H1 (cell line): Measurements from ENCODE around the gene GPLD1. TPM values are rescaled to one million over a fixed set of nuclear protein-coding genes. Genes with fewer than 3 reads are reported as not detected.

ENCODE experiments used
- CTCF ChIA-PET: fragments of 300-600 bp; sonication (Branson Sonifier 250); formaldehyde crosslinking; loops from one replicate; lab custom pipeline; 2021; ENCODE audit not compliant: partially characterized antibody; lab: Charles Lee
- POLR2A ChIA-PET: fragments of 300-600 bp; sonication (Branson Sonifier 250); formaldehyde crosslinking; loops from one replicate; lab custom pipeline; 2021; ENCODE audit warnings: inconsistent platforms; ENCODE audit not compliant: partially characterized antibody; lab: Charles Lee
- DNase-seq, 2 experiments: peaks; one replicate each; pipeline versions ENCODE4 v3.0.0 to v3.0.0-alpha.2; 2010 to 2022; ENCODE audit warnings: low spot score in 2 of 2, low read depth in 1 of 2, mixed read lengths in 1 of 2
- FAIRE-seq: peaks from 2 replicates; lab custom pipeline; 2011; peaks lifted over from hg19 to GRCh38; lab: Jason Lieb, UNC
- H2AFZ ChIP-seq: 2 replicates; pipeline ENCODE4 v1.8.1; 2012; ENCODE audit warnings: low read length, inconsistent platforms
- H2AK5ac ChIP-seq: 2 replicates; pipeline ENCODE4 v1.6.1; 2013; ENCODE audit warnings: low read depth, low read length
- H2BK120ac ChIP-seq: replicated peaks from 2 replicates; pipeline ENCODE3; 2013; ENCODE audit warnings: low read depth, low read length, inconsistent platforms
- H2BK12ac ChIP-seq: 2 replicates; pipeline ENCODE4 v1.6.1; 2013; ENCODE audit warnings: low read depth, low read length
- H2BK15ac ChIP-seq: 2 replicates; pipeline ENCODE4 v1.6.1; 2013; ENCODE audit warnings: low read length
- H2BK20ac ChIP-seq: 2 replicates; pipeline ENCODE4 v1.6.1; 2013; ENCODE audit warnings: low read length
- H2BK5ac ChIP-seq: 2 replicates; pipeline ENCODE4 v1.6.1; 2013; ENCODE audit warnings: low read depth, low read length
- H3K14ac ChIP-seq: 2 replicates; pipeline ENCODE4 v1.6.1; 2013; ENCODE audit warnings: inconsistent platforms; ENCODE audit not compliant: insufficient read length
- H3K18ac ChIP-seq: 2 replicates; pipeline ENCODE4 v1.6.1; 2013; ENCODE audit warnings: low read length; ENCODE audit errors: extremely low read depth
- H3K23ac ChIP-seq: 2 replicates; pipeline ENCODE4 v1.6.1; 2013; ENCODE audit warnings: inconsistent platforms; ENCODE audit not compliant: insufficient read length
- H3K23me2 ChIP-seq: 2 replicates; pipeline ENCODE4 v1.6.1; 2013; ENCODE audit warnings: low read depth, low read length
- H3K27ac ChIP-seq: 2 replicates; pipeline ENCODE4 v1.6.1; 2011; ENCODE audit warnings: low read depth, low read length, inconsistent platforms
- H3K27me3 ChIP-seq, 4 experiments: replicated peaks in 1 of 4; 1 replicate in 1 of 4; 2 replicates in 3 of 4; pipeline versions ENCODE4 v1.6.1 to v1.8.1; 2011 to 2013; ENCODE audit warnings: low read length in 3 of 4, mild to moderate bottlenecking in 3 of 4, inconsistent platforms in 2 of 4, mixed read lengths in 2 of 4, moderate library complexity in 1 of 4; ENCODE audit not compliant: control insufficient read depth in 3 of 4, insufficient read depth in 3 of 4; ENCODE audit errors: extremely low read depth in 1 of 4
- H3K36me3 ChIP-seq, 4 experiments: 2 replicates each; pipeline versions ENCODE4 v1.6.1 to v1.8.1; 2011 to 2013; ENCODE audit warnings: mild to moderate bottlenecking in 4 of 4, low read length in 3 of 4, moderate library complexity in 2 of 4, control low read depth in 1 of 4, inconsistent platforms in 1 of 4; ENCODE audit not compliant: insufficient read depth in 4 of 4, control insufficient read depth in 2 of 4
- H3K4ac ChIP-seq: replicated peaks from 2 replicates; pipeline ENCODE3; 2013; ENCODE audit warnings: low read length, low read depth, mixed read lengths, inconsistent platforms; ENCODE audit not compliant: insufficient read length
- H3K4me1 ChIP-seq, 4 experiments: replicated peaks in 1 of 4; 1 replicate in 1 of 4; 2 replicates in 3 of 4; pipeline versions ENCODE4 v1.6.1 to v1.8.1; 2011 to 2013; ENCODE audit warnings: low read length in 3 of 4, inconsistent platforms in 2 of 4, mixed read lengths in 1 of 4; ENCODE audit not compliant: insufficient read depth in 4 of 4, control insufficient read depth in 3 of 4
- H3K4me2 ChIP-seq, 2 experiments: 2 replicates each; pipeline versions ENCODE4 v1.6.1 to v1.8.1; 2011 to 2013; ENCODE audit warnings: low read depth in 2 of 2, low read length in 2 of 2, control low read depth in 1 of 2, inconsistent platforms in 1 of 2, mild to moderate bottlenecking in 1 of 2; ENCODE audit not compliant: insufficient read depth in 1 of 2
- H3K4me3 ChIP-seq, 4 experiments: fragments of 200-600, 300-600 bp in 1 of 4; sonication (generic), shearing (Covaris generic), sonication (Bioruptor Twin) in 1 of 4; 2 replicates each; pipeline versions ENCODE4 v1.5.1 to v1.8.1; 2011 to 2016; ENCODE audit warnings: low read length in 4 of 4, low read depth in 3 of 4, control low read depth in 2 of 4, inconsistent platforms in 2 of 4, mild to moderate bottlenecking in 2 of 4, mixed read lengths in 1 of 4, moderate library complexity in 1 of 4; ENCODE audit not compliant: insufficient read depth in 2 of 4; ENCODE audit errors: extremely low read depth in 1 of 4
- H3K56ac ChIP-seq: replicated peaks from 2 replicates; pipeline ENCODE3; 2013; ENCODE audit warnings: low read depth, mild to moderate bottlenecking, mixed read lengths, low read length, inconsistent platforms; ENCODE audit not compliant: insufficient read length
- H3K79me1 ChIP-seq: 2 replicates; pipeline ENCODE4 v1.6.1; 2013; ENCODE audit warnings: low read depth, low read length, control low read depth
- H3K79me2 ChIP-seq, 2 experiments: 2 replicates each; pipeline versions ENCODE4 v1.6.1 to v1.8.1; 2012 to 2013; ENCODE audit warnings: low read length in 2 of 2, mild to moderate bottlenecking in 2 of 2, inconsistent platforms in 1 of 2; ENCODE audit not compliant: insufficient read depth in 2 of 2, control insufficient read depth in 1 of 2
- H3K9ac ChIP-seq, 4 experiments: replicated peaks in 1 of 4; 1 replicate in 1 of 4; 2 replicates in 3 of 4; pipeline versions ENCODE4 v1.6.1 to v1.8.1; 2011 to 2013; ENCODE audit warnings: low read depth in 3 of 4, low read length in 3 of 4, control low read depth in 2 of 4, mild to moderate bottlenecking in 2 of 4, moderate library complexity in 2 of 4, inconsistent platforms in 1 of 4; ENCODE audit errors: extremely low read depth in 1 of 4
- H3K9me3 ChIP-seq, 2 experiments: 2 replicates each; pipeline versions ENCODE4 v1.6.1 to v1.8.1; 2012 to 2013; ENCODE audit warnings: mild to moderate bottlenecking in 2 of 2, moderate library complexity in 2 of 2, control low read depth in 1 of 2, inconsistent platforms in 1 of 2, low read depth in 1 of 2, low read length in 1 of 2, mixed read lengths in 1 of 2; ENCODE audit not compliant: insufficient read depth in 2 of 2
- H4K20me1 ChIP-seq, 2 experiments: replicated peaks in 1 of 2; 2 replicates each; pipeline versions ENCODE3 to v1.8.1; 2011 to 2013; ENCODE audit warnings: inconsistent platforms in 2 of 2, low read length in 2 of 2, mild to moderate bottlenecking in 1 of 2; ENCODE audit not compliant: insufficient read depth in 2 of 2, control insufficient read depth in 1 of 2
- H4K5ac ChIP-seq: 2 replicates; pipeline ENCODE4 v1.6.1; 2013; ENCODE audit warnings: low read length, low read depth, mixed read lengths, inconsistent platforms; ENCODE audit not compliant: insufficient read length
- H4K8ac ChIP-seq: 2 replicates; pipeline ENCODE4 v1.8.0; 2013; ENCODE audit warnings: mild to moderate bottlenecking, moderate library complexity, low read length, inconsistent platforms; ENCODE audit not compliant: insufficient read depth; ENCODE audit errors: extremely low read depth
- H4K91ac ChIP-seq: replicated peaks from 2 replicates; pipeline ENCODE3; 2013; ENCODE audit warnings: low read length, mixed read lengths, inconsistent platforms; ENCODE audit not compliant: insufficient read length
- CHD1 ChIP-seq: IDR thresholded peaks from 2 replicates; pipeline ENCODE4 v1.6.1; 2012; ENCODE audit warnings: low read depth, low read length, improper control_type of control experiment
- FOSL1 ChIP-seq: IDR thresholded peaks from 2 replicates; pipeline ENCODE4 v1.6.1; 2011; ENCODE audit warnings: mild to moderate bottlenecking, low read depth, low read length, moderate library complexity; ENCODE audit not compliant: insufficient read depth
- NRF1 ChIP-seq: IDR thresholded peaks from 2 replicates; pipeline ENCODE4 v1.6.1; 2011; ENCODE audit warnings: mild to moderate bottlenecking, low read depth, low read length, improper control_type of control experiment
- POLR2A ChIP-seq, 2 experiments: IDR thresholded peaks; 1 replicate in 1 of 2; 2 replicates in 1 of 2; pipeline ENCODE4 v1.6.1; 2011; ENCODE audit warnings: low read depth in 2 of 2, low read length in 2 of 2, mild to moderate bottlenecking in 2 of 2; ENCODE audit errors: control extremely low read depth in 1 of 2
- POLR2AphosphoS5 ChIP-seq: IDR thresholded peaks from 2 replicates; pipeline ENCODE4 v1.6.1; 2011; ENCODE audit warnings: low read depth, low read length
- POU5F1 ChIP-seq: IDR thresholded peaks from 2 replicates; pipeline ENCODE4 v1.6.1; 2011; ENCODE audit warnings: low read depth, mild to moderate bottlenecking, low read length, moderate library complexity
- SAP30 ChIP-seq: fragments of 300-600 bp; sonication (generic); IDR thresholded peaks from 2 replicates; pipeline ENCODE4 v1.7.1; 2012; ENCODE audit warnings: low read length, moderate library complexity, mild to moderate bottlenecking, inconsistent platforms; ENCODE audit not compliant: insufficient read depth, insufficient replicate concordance
- TBP ChIP-seq: IDR thresholded peaks from 2 replicates; pipeline ENCODE4 v1.6.1; 2011; ENCODE audit warnings: low read depth, low read length, improper control_type of control experiment
- WGBS, 2 experiments: shearing (Covaris generic) in 1 of 2; methylation state at CpG; one replicate each; pipeline versions ENCODE4 v1.1.6 to v1.1.7; 2013 to 2015; ENCODE audit warnings: low lambda C conversion rate in 2 of 2, mixed read lengths in 2 of 2, inconsistent platforms in 1 of 2, low coverage in 1 of 2, missing lambda C conversion rate in 1 of 2; ENCODE audit not compliant: insufficient replicate concordance in 2 of 2, insufficient coverage in 1 of 2, insufficient read length in 1 of 2; ENCODE audit errors: extremely low coverage in 1 of 2, missing lambda C conversion rate in 1 of 2; 5-methylcytosine and 5-hydroxymethylcytosine counted together
- polyA plus RNA-seq, 7 experiments: library from polyadenylated mRNA; depleted of rRNA in 3 of 7; stranded (reverse) in 5 of 7; unstranded in 2 of 7; fragments of >200 nt in 5 of 7; fragments of 200-250 nt in 2 of 7; gene quantifications; 1 replicate in 5 of 7; 2 replicates in 1 of 7; 4 replicates in 1 of 7; pipeline versions ENCODE4 v1.2.1 to v1.2.3, GENCODE V29; 2011 to 2013; ENCODE audit warnings: missing spikeins in 2 of 7, mixed read lengths in 2 of 7
- total RNA-seq: library from RNA; stranded (reverse); fragmentation: NEBNext Ultra II Directional; extraction: Animal tissue kit (Norgen Biotek cat#: 25700); gene quantifications from 2 replicates; pipeline ENCODE4 v1.2.1, GENCODE V29; 2021

Gene GPLD1
- total and polyA plus RNA-seq, 2 of the 8 experiments (the other 6 are each of a cell fraction or from before 2014, with no cell fraction given), result 3.7 to 5.3 TPM

GRCh38 chr6:24426729-24427446, 62.5 kb downstream of the GPLD1 start:
- H2BK20ac ChIP-seq, result no peak overlapping the region
- POLR2A ChIA-PET, result interaction anchor here (1.0 to 4.6 kb wide), 6 partner anchors 11 to 34 kb away, joined by 3 to 16 read pairs (median 4); partner anchors contain the start of gene MRS2
- H2BK5ac ChIP-seq, result no peak overlapping the region
- no peaks in the 10 kb centered on the region for H3K23me2 ChIP-seq
- no peak overlapping the region for H4K8ac ChIP-seq
- no peaks in the 10 kb centered on the region for H3K9me3 ChIP-seq
- CTCF ChIA-PET, result interaction anchor here (1.0 kb wide), 1 partner anchor 94 kb away, joined by 3 read pairs; no protein-coding TSS in a partner anchor
- H3K56ac ChIP-seq, result no peak overlapping the region
- peaks cover 8 to 41% (median 35%) of the 10 kb centered on the region in 4 experiments for H3K36me3 ChIP-seq
- no peaks in the 10 kb centered on the region for H3K79me1 ChIP-seq
- H3K9ac ChIP-seq, result no peak overlapping the region
- H4K91ac ChIP-seq, result no peak overlapping the region
- H3K27me3 ChIP-seq, result no peaks in the 10 kb centered on the region
- H2AK5ac ChIP-seq, result no peak overlapping the region
- no peak overlapping the region for H3K18ac ChIP-seq
- no peaks in the 10 kb centered on the region for H3K79me2 ChIP-seq
- H3K4me2 ChIP-seq, result no peak overlapping the region
- no peak overlapping the region for H3K4me3 ChIP-seq
- no peak overlapping the region for H2AFZ ChIP-seq
- H3K4ac ChIP-seq, result no peak overlapping the region
- no peak overlapping the region for H2BK15ac ChIP-seq
- no peaks in the 10 kb centered on the region for H3K4me1 ChIP-seq
- H2BK12ac ChIP-seq, result no peak overlapping the region
- H4K20me1 ChIP-seq, result no peaks in the 10 kb centered on the region
- no peak overlapping the region for H3K14ac ChIP-seq
- WGBS, 2 experiments, result 92% methylated on average over 10 of the region's 10 CpGs; no CpG with 5 or more reads in 1 of the 2 experiments
- no peak for FAIRE-seq
- H2BK120ac ChIP-seq, result no peak overlapping the region
- DNase-seq, result no peak
- TF ChIP-seq FOSL1 (no peak), TBP (no peak), SAP30 (no peak), POLR2A (IDR thresholded peaks at IDR 0.05; ENCODE audit: control extremely low read depth in 1 of 2, low read depth in 2 of 2, low read length in 2 of 2) (peak in 1 of 2 experiments; percentile 42; a peak in 2 of 3 replicates), POU5F1 (no peak), NRF1 (no peak), CHD1 (no peak), POLR2AphosphoS5 (0 out of 2 replicates have a peak, but pooled peaks have one; percentile 43)
- H3K23ac ChIP-seq, result no peak overlapping the region
- no peak overlapping the region for H3K27ac ChIP-seq
- H4K5ac ChIP-seq, result no peak overlapping the region
